Stimulated activated CD4-positive, alpha-beta T cell treated with anti-CD3 and anti-CD28 coated beads, Interleukin-12 subunit alpha, Interleukin-12 subunit beta, amount 100 ng/mL, for 4 hours (primary cell): Measurements from ENCODE around the gene DSE.

Experiments used
- DNase-seq: peaks from one replicate; pipeline ENCODE4 v3.0.0-alpha.2; 2020

Gene DSE

GRCh38 chr6:116389357-116389756, 18.6 kb downstream of the DSE start:
- no peak for DNase-seq

- DNase-seq, result no peak
Measured at GRCh38 chr6:116390581-116390980, 19.8 kb downstream of the DSE start.

GRCh38 chr6:116392132-116393013, 21.6 kb downstream of the DSE start:
- DNase-seq, result no peak

DNA sequence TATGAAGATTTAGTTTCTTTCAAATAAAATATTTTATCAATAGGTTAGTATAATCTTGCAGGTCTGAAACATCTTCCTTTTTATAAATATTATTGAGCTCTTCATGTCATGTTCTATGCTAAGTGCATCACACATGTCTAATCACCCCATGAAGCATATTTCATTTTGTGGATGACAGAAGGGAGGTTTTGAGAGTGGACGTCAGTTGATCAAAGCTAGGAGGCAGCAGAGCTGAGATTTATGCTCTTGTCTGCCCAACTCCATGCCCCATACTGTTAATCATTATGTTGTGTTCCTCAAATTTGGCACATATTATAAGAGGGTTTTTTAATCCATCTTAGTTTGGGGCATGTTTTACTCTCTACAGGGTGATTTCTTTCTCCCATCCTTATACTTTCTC, 22.7 kb downstream of the DSE start:
- no peak for DNase-seq

DNA sequence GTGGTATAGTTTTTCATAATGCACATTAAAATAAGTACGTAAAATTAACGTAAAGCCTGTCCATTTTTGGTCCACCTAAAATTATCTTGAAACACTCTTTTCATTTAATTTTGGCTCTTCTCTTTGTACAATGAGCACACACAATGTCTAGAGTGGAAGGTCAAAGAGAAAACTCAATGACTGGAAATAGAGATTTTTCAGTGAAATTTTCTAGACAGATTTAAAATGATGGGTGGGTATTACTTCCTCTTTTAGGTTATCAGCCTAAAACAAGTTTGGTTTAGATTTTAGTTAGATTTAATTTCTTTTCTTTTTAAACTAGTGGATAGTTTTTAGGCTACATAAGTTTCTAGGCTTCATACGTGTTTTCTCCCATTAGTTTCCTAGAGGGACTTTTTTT, 24.9 kb downstream of the DSE start:
- DNase-seq, result no peak

- DNase-seq, result no peak
Measured at GRCh38 chr6:116396441-116396840, 25.7 kb downstream of the DSE start.

DNA sequence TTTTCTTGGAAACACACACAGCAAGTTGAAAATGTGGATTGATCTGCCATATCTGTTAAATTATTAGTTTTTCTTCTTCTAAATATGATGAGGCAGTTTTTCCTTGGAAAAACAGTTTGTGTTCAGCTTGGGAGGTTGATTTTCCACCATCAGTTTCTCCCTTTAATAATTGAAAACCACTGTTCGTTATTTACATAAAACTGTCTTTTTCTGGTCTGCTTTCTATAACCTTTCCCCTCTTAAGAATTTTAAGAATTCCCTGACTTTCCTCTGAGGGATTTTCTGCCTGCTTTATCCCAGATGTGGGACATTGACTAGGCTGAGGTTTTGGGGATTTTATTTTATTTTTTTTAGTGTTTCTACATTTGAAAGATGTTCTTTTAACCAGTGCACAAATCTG, 27.2 kb downstream of the DSE start:
- DNase-seq, result no peak

DNA sequence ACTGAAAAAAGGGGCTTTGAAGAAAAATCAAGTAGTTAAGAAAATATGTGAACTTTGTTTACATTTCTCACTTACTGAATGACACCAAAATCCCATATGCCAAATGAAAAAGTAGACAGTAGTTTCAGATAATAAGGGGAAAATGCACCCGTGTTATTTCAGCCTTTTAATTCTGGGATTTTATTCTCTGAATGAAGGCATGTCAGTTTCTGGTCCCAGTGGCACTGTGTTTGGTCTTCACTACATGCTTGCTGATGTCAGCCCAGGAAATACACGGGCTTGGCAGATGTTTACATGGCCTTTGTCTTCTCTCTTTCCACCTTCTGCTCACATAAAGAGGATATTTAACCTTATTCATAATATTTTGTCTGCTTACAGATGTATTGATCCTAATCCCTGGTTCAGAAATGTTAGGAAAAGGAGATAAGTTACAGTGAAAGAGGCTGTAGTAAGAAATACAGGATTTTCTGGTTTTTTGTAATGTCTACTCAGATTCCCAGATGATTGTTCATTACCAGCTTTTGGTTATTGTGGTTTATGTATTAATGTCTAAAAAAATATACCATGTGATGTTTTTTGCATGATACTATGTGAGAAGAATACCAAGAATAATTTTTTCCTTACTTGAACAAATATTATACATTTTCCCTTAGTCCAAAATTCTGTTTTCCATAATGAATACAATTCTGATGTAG, 27.7 kb downstream of the DSE start:
- DNase-seq, result no peak

DNA sequence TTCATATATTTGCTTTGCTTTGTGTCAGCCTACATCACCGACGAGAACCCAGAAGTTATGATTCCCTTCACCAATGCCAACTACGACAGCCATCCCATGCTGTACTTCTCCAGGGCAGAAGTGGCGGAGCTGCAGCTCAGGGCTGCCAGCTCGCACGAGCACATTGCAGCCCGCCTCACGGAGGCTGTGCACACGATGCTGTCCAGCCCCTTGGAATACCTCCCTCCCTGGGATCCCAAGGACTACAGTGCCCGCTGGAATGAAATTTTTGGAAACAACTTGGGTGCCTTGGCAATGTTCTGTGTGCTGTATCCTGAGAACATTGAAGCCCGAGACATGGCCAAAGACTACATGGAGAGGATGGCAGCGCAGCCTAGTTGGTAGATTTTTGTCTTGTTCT, 28.5 kb downstream of the DSE start:
- no peak for DNase-seq

DNA sequence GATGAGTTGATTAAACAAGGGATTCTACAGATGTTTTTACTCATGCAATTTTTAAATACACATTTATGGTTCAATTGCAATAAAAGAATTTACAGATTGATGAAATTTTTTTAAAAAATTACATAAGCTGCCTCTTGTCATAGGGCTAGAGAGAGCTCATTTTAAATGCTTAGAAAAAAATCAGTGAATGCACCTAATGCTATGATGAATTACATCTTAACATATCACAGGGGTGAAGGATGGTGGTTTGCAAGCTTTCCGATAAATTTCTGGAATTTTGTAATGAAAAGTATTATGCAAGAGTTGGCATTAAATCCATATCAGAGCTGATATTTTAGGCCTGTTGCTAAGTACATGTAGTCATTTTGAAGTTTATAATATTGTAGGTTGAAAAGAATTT, 29.6 kb downstream of the DSE start:
- no peak for DNase-seq

- no peak for DNase-seq
Measured at GRCh38 chr6:116402108-116402937, 31.6 kb downstream of the DSE start.

DNA sequence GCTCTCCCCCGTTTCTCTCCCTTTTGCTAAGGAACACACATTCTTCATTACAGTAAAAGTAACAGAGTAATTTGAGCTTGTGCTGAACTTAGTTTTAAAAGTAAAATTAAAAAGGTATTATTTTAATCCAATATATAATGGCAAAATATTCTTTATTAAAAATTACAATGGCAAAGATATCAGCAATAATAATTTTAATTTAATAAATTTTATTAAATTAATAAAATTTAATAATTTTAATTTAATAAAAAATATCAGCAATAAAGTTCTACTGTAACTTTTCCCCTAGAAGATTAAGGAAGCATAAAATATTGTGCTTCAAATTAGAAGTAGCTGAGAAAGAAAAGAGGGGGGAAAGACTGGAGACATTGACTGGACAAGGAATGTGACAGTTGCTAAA, 32.5 kb downstream of the DSE start:
- DNase-seq, result no peak

- no peak for DNase-seq
Measured at GRCh38 chr6:116404696-116405095, 33.9 kb downstream of the DSE start.

DNA sequence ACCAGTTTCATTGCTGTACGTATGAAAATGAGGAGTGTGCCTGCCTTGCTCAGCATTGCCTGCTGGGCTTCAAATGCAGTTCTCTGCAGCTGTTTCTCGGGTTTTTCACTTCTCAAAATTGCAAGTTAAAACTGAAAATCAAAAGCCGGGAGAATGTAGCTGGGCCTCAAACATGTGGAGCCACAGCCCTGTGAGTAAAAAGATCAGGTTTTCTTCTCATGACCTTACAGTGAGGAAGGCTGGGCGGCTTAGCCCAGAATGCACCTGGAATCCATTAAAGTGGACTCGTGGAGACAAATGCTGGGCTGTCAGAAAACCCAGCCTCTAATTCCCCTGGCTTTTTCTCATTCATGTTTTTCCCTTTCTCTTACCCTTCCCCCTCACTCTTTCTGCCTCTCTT, 34.4 kb downstream of the DSE start:
- DNase-seq, result no peak

DNA sequence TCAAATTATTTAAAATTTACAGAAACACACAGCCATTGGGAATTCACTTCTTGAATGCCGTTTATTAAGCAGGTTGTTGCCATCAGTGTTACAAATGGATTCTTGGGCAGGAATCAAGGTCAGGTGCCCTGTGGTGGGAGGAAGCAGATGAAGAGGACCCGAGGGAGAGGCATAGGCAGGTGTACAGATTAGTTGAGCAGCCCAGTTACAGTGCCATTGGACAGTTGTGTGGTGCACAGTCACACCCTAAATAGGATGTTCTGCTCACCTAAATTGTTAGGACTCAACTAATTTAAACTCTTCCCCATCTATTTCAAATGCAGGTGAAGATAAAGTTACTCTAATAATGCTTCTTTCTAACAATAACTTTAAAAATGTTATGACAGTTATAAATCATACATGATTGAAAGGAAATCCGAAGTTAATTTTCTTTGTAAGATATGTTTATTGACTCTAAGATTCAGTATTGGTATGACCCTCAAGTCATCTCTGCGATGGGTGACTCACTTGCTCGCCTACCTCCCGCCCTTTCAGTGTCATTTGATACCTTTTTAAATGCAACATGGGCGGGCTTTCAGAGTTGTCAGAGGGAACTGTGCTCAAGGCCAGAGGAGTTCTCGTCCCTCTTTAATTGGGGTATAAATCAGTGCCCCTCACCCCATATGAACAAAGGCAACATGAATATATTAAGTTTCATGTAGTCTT, 35.1 kb downstream of the DSE start:
- DNase-seq, result no peak

DNA sequence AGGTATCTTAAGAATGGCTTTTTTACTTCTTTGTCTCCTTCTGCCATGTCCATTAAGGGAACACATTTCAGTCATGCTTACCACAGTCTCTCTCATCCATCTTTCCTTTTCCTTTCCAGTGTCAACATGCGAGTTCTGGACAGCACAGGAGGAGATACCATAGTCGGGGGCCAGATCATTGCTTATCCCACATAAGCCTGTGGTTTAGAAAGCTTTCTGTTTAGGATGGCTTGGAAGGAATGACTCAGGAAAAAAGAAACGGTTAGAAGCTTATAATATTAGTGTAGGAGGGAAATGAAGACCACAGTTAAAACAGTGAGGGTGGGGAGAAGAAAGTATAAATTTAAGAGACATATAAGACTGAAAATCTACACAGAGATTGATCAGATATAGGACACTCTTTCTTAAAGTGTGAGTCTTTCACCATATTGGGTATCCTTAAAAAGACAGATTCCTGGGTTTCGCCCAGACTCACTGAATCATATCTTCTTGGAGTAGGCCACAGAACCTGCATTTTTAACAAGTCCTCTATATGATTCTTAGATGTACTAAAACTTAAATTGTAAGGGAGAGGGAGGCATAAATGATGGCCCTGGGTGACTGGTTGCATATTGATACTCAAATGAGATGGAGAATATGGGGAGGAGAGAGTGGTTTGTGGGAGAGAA, 36.1 kb downstream of the DSE start:
- no peak for DNase-seq

DNA sequence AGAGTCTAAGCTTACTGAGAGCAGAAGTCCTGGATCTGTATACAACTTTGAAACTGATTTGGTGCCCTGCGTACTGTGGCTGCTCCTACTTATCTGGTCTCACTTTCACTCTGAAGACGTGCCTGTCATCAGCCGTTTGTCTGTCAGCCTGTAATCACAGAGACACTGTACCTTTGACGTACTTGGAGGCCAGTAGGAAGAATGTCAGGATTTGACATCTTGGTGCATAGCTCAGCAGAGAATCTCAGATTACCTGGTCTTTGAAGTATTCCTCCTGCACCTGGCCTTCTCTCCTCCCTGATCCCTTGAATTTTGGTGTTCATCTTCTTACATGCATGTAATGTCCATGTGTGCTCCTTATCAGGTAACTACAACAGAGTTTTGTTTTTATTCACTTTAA, 37.7 kb downstream of the DSE start:
- DNase-seq, result no peak

- DNase-seq, result no peak
Measured at GRCh38 chr6:116409756-116410155, 39.0 kb downstream of the DSE start.

DNA sequence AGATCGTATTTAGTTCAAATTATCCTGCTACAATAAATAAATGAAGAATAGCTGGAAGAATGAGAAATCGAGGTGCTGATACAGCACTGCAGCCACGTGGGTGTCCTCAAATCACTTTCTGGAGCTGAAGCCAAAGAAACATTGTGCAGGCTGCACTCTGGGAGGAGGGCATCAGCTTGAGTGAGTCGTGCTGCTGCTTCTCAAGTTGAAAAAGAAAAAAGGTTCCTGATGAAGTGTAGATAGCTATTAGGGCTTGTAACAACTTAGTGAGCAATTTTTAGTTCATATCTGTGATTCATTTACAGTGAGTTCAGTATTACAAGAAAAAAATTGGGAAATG, 40.5 kb downstream of the DSE start:
- no peak for DNase-seq

DNA sequence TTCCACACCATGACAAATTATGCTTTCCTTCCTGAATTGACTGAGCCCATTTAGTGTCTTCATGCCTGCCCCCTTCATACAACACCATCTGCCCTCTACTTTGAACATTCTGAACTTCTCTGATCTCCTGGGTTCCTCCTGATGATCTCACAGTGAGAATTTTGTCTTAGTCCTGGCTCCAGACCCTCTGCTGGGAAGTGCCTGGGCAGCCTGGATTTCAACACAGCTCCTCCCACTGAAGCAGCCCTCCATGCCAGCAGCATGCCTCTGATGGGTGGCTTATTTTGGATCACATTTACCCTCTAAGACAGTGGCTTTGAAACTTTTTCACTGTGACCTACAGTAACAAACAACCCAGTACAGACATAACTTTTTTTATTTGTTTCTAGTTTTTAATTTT, 41.5 kb downstream of the DSE start:
- no peak for DNase-seq

DNA sequence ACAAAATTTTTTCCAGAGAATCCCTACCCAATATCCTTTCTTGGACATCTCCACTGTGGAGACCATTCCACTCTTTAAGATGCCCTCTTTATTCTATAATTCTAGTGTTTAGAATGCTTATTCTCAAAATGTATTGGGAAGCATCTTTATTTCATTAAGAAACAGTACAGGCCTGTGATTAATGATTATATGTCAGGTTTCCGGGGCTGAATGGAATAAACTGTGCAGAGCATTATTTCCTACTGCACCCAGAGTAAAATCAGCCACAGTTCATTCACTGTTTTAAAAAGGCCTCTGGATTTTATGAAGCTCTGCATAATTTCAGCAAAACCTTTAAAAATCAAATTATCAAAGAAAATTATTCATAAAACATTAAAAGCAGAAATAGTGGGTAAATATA, 42.6 kb downstream of the DSE start:
- DNase-seq, result no peak

DNA sequence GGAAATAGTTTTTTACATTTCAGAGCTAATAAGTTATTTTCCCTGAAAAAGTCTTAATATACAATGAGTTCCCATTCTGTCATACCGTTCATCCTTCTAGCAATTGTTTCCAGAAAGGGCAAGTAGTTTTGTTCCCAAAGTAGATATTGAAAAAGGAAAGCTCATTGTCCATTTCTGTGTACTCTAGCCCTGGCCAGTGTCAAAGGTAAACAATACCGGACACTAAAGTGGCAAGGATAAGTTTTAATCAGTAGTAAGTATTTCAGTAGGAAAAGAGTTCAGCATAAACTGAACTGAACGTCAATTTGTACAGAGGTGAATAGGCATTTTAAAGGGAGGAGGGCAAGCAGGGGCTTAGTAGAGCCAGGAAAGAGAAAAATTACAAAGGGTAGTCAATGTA, 46.9 kb downstream of the DSE start:
- DNase-seq, result no peak
